ENCODE data around the gene CDC42EP5. TPM values are rescaled to one million over a fixed set of nuclear protein-coding genes. Genes with fewer than 3 reads are reported as not detected.

Gene CDC42EP5
- polyA plus RNA-seq, 1 experiment, result 22.5 TPM

GRCh38 chr19:54460230-54461005, 12.7 kb downstream of the CDC42EP5 start:
- ChIA-PET CTCF (interaction anchor here (1.1 kb wide), 1 partner anchor 17 kb away, joined by 3 read pairs; no protein-coding TSS in a partner anchor), POLR2A (no interaction called here)
- no peak for DNase-seq (ENCODE audit: low read depth)
- Histone ChIP-seq H3K36me3 (ENCODE audit: control insufficient read depth, insufficient read depth, low read length) (peaks cover 52% of the 10 kb centered on the region), H3K4me3 (ENCODE audit: low read depth, low read length) (no peak overlapping the region), H3K27me3 (ENCODE audit: control insufficient read depth, insufficient read depth, low read length) (no peaks in the 10 kb centered on the region)
- no peak for TF ChIP-seq CTCF (IDR thresholded peaks at IDR 0.05; ENCODE audit: insufficient read depth, low read depth, low read length)

DNA sequence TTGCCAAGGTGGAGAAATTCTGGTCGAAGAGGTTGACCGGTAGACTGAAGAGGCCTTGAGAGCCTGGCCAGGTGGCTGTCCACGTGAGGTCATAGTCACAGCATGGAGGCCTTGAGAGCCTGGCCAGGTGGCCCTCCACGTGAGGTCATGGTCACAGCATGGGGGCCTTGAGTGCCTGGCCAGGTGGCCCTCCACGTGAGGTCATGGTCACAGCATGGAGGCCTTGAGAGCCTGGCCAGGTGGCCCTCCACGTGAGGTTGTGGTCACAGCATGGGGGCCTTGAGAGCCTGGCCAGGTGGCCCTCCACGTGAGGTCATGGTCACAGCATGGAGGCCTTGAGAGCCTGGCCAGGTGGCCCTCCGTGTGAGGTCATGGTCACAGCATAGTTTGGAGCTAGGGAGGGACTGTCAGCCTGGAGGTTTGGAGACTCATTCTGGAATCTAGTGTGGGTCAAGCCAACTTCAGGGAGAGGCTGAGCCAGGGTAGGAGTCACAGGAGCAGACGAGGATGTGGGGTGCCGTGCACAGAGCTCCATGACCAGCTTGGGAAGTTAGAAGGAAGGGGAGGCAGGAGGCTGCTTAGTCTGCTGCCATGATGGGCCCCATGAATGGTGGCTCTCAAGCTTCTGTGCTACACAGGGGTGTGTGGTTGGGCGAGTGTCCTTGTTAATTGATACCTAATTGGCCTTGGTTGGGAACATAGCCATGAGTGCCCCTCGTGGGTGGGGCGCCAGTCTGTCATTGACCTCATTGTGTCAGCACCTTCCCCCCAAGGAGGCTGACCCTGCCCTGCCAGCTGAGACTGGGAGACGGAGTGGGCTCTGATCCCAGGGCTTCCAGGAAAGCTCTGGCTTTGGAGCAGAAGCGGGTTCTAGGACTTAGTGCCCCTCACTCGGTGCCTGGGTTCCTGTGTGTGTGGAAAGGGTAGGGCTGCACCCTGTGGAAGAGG, 13.5 kb downstream of the CDC42EP5 start:
- no peak for TF ChIP-seq CTCF (IDR thresholded peaks at IDR 0.05; ENCODE audit: insufficient read depth, low read depth, low read length)
- CTCF ChIA-PET, result no interaction called here
- Histone ChIP-seq H3K27me3 (ENCODE audit: control insufficient read depth, insufficient read depth, low read length) (no peaks in the 10 kb centered on the region), H3K36me3 (ENCODE audit: control insufficient read depth, insufficient read depth, low read length) (peaks cover 59% of the 10 kb centered on the region), H3K4me3 (ENCODE audit: low read depth, low read length) (no peak overlapping the region)
- no peak for DNase-seq (ENCODE audit: low read depth)
- POLR2A ChIA-PET, result no interaction called here

- ChIA-PET POLR2A (no interaction called here), CTCF (no interaction called here)
- no peak for DNase-seq (ENCODE audit: low read depth)
- Histone ChIP-seq H3K4me3 (ENCODE audit: low read depth, low read length) (no peak overlapping the region), H3K36me3 (ENCODE audit: control insufficient read depth, insufficient read depth, low read length) (peaks cover 66% of the 10 kb centered on the region), H3K27me3 (ENCODE audit: control insufficient read depth, insufficient read depth, low read length) (no peaks in the 10 kb centered on the region)
- TF ChIP-seq CTCF (IDR thresholded peaks at IDR 0.05; ENCODE audit: insufficient read depth, low read depth, low read length), result no peak
Measured at GRCh38 chr19:54458648-54459281, 14.3 kb downstream of the CDC42EP5 start.

- Histone ChIP-seq H3K27me3 (ENCODE audit: control insufficient read depth, insufficient read depth, low read length) (no peaks in the 10 kb centered on the region), H3K4me3 (ENCODE audit: low read depth, low read length) (no peak overlapping the region), H3K36me3 (ENCODE audit: control insufficient read depth, insufficient read depth, low read length) (peaks cover 73% of the 10 kb centered on the region)
- no peak for DNase-seq (ENCODE audit: low read depth)
- POLR2A ChIA-PET, result no interaction called here
- CTCF ChIA-PET, result no interaction called here
- no peak for TF ChIP-seq CTCF (IDR thresholded peaks at IDR 0.05; ENCODE audit: insufficient read depth, low read depth, low read length)
Measured at GRCh38 chr19:54457773-54458647, 15.1 kb downstream of the CDC42EP5 start.

Measured in BJ (cell line).